HepG2 (cell line): ENCODE measurements around the gene PRDX3.

Source experiments
- ARID3A ChIP-seq: IDR thresholded peaks from 2 replicates; pipeline ENCODE4 v1.6.1; 2012; ENCODE audit warnings: low read depth, low read length, improper control_type of control experiment
- CBX5 ChIP-seq: sonication (generic); formaldehyde crosslinking; IDR thresholded peaks from 2 replicates; pipeline ENCODE4 v1.4.0; 2020; ENCODE audit warnings: missing genetic modification reagents, borderline replicate concordance
- CTCF ChIP-seq: sonication (generic); formaldehyde crosslinking; IDR thresholded peaks from 2 replicates; pipeline ENCODE4 v1.5.0; 2020; ENCODE audit warnings: mild to moderate bottlenecking, missing genetic modification reagents, moderate library complexity
- EP300 ChIP-seq, 3 experiments: sonication (generic) in 1 of 3; formaldehyde crosslinking in 1 of 3; IDR thresholded peaks; 2 replicates each; pipeline versions ENCODE4 v1.5.1 to v1.6.1; 2011 to 2020; ENCODE audit warnings: low read depth in 2 of 3, low read length in 2 of 3, borderline replicate concordance in 1 of 3, improper control_type of control experiment in 1 of 3, mild to moderate bottlenecking in 1 of 3, missing genetic modification reagents in 1 of 3, moderate library complexity in 1 of 3
- MXI1 ChIP-seq: IDR thresholded peaks from 3 replicates; pipeline ENCODE4 v1.6.1; 2012; ENCODE audit warnings: low read depth, low read length, inconsistent platforms, borderline replicate concordance
- NFE2L2 ChIP-seq: fragments of 150-350 bp; IDR thresholded peaks from 2 replicates; pipeline ENCODE4 v1.6.1; 2014; ENCODE audit warnings: low read length
- POLR2A ChIP-seq, 2 experiments: IDR thresholded peaks; 2 replicates each; pipeline ENCODE4 v1.6.1; 2011; ENCODE audit warnings: low read depth in 2 of 2, low read length in 2 of 2, mild to moderate bottlenecking in 1 of 2, moderate library complexity in 1 of 2; ENCODE audit not compliant: insufficient read depth in 1 of 2
- SNAI1 ChIP-seq: sonication (generic); formaldehyde crosslinking; IDR thresholded peaks from 2 replicates; pipeline ENCODE4 v1.5.0; 2020; ENCODE audit warnings: mild to moderate bottlenecking, missing genetic modification reagents, borderline replicate concordance
- SP1 ChIP-seq, 2 experiments: fragments of 450-650 bp in 1 of 2; sonication (generic) in 1 of 2; formaldehyde crosslinking in 1 of 2; IDR thresholded peaks; 2 replicates each; pipeline versions ENCODE4 v1.4.0 to v1.6.1; 2016 to 2020; ENCODE audit warnings: missing genetic modification reagents in 1 of 2
- TBL1XR1 ChIP-seq: fragments of 150-350 bp; IDR thresholded peaks from 2 replicates; pipeline ENCODE4 v1.6.1; 2014; ENCODE audit warnings: borderline replicate concordance, low read length; ENCODE audit not compliant: partially characterized antibody
- ZNF281 ChIP-seq: sonication (generic); formaldehyde crosslinking; IDR thresholded peaks from 2 replicates; pipeline ENCODE4 v1.4.0; 2020; ENCODE audit warnings: missing genetic modification reagents, borderline replicate concordance

GRCh38 chr10:119165171-119166117, 13.2 kb downstream of the PRDX3 start, which contains the start of gene SFXN4:
- TF ChIP-seq EP300 (IDR thresholded peaks at IDR 0.05; ENCODE audit: low read depth in 2 of 2, low read length in 2 of 2) = no peak
- TF ChIP-seq EP300 (CRISPR knock-in tag; IDR thresholded peaks at IDR 0.05; ENCODE audit: borderline replicate concordance) = no peak
- TF ChIP-seq CTCF (CRISPR knock-in tag) = peak; percentile 64
- TF ChIP-seq POLR2A (IDR thresholded peaks at IDR 0.05; ENCODE audit: insufficient read depth in 1 of 2, low read depth in 2 of 2, low read length in 2 of 2) = peak; percentile 60 to 77
- TF ChIP-seq MXI1 = peak; percentile 91; the same call in 2 of the 3 replicates
- TF ChIP-seq NFE2L2 = no peak
- no peak for TF ChIP-seq SP1 (IDR thresholded peaks at IDR 0.05)
- no peak; the same call in 1 of the 2 replicates for TF ChIP-seq SP1 (CRISPR knock-in tag; IDR thresholded peaks at IDR 0.05)
- peak; percentile 26; the same call in 1 of the 2 replicates for TF ChIP-seq SNAI1
- TF ChIP-seq ARID3A = no peak
- TF ChIP-seq ZNF281 = no peak
- no peak for TF ChIP-seq TBL1XR1
- peak; percentile 54; the same call in 1 of the 2 replicates for TF ChIP-seq CBX5 (CRISPR knock-in tag)
